Activated CD4-positive, CD25-positive, alpha-beta regulatory T cell treated with anti-CD3 and anti-CD28 coated beads, Interleukin-2, amount 50 U/mL, for 16 hours (primary cell): ENCODE results near the gene CENPH.
"Not testable (repeated sequence)": the region's sequence is repeated elsewhere in the genome, so short reads cannot be mapped to it uniquely, and the experiment has no call there.

Experiments used
- DNase-seq: peaks from one replicate; pipeline ENCODE4 v3.0.0-alpha.2; 2020; ENCODE audit warnings: low read depth, low spot score

The CENPH gene

DNA sequence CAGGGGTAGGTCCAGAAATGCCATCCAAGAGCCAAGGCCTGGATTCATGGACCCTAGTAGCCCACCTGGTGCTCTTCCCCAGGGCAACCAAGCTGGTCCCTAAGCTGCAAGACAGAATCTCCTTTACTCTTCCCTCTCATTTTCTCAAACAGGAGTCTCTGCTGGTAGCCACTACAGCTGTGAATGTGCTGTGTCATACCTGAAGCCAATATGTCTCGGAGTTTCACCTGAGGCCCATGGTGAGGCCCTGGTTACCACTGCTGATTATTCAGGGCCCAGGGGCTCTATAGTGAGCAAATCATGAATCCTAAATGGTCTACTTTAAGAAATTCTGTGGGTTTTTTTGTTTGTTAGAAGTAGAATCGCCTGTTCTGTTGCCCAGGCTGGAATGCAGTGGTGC is 61.2 kb downstream of the CENPH start:
- no peak for DNase-seq

DNA sequence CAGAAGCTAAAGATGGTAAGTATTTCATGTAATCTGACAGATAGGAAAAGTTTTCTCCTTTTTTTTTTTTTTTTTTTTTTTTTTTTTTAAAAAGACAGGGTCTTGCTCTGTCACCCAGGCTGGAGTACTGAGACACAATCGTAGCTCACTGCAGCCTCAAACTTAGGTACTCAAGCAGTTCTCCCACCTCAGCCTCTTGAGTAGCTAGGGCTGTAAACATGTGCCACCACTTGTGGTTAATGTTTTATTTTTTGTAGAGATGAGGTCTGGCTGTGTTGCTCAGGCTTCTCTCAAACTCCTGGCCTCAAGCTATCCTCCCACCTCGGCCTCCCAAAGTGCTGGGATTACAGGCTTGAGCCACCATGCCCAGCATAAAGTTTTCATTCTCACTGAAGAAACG is 63.1 kb downstream of the CENPH start:
- no peak for DNase-seq

DNA sequence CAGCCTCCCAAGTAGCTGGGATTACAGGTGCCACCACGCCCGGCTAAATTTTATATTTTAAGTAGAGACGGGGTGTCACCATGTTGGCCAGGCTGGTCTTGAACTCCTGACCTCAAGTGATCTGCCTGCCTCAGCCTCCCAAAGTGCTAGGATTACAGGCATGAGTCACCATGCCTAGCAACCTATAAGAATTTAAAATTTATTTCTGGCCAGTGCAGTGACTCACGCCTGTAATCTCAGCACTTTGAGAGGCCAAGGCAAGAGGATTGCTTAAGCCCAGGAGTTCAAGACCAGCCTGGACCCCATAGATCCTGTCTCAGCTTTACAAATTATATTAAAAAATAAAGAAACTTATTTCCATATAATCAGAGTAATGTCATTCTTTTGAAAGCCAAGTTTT is 66.6 kb downstream of the CENPH start:
- DNase-seq = not testable (repeated sequence)

DNA sequence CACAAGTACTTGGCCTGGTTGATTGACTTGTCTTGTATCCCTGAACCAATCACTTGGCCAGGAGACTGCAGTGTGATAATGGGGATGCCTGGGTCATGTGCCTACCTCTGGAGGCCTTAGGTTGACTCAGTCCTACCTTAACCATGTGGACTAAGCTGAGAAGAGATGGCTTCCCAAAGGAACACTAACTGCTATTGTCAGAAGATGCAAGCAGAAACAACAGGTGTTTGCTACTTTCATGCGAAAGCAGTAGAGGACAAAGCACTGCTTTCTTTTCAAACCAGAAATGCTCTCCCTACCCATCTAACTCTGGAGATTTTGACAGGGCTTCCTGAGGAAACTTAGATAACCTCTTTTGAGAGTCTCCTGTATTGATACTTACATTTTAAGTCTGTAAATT is 68.2 kb downstream of the CENPH start:
- DNase-seq = no peak
